Measurements from ENCODE around the gene STARD4.

Gene STARD4

DNA sequence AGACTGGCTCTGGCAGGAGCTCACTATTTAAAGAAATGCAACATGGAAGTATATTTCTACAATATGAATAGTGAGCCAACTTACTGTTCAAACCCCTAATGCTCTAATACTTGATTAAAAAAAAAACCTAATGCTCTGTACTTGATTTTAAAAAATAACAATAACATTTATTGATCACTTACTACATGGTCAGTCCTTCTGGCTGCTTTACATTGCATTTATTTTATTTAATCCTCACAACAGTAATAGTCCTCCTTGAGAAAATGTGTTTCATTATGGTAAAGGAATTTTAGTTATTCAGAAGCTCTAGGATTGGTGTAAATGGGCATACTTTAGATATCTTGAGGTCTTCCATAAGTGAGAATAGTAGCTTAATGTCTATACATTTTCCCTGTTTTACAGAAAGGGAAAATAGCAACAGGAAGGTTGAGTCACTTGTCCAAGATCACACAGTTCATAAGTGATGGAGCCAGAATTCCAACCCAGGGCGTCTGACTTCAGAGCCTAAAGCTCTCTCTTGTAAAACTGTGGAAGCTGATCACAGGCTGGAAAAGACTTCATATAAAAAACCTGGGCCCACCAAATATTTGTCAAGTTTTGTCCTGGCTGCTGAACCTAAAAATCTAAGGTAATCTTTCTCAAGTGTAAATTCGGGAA, 1.0 kb downstream of the STARD4 start:
- Mint-ChIP-seq H3K27me3 (no peaks in the 10 kb centered on the region), H3K4me3 (peak overlapping the region; percentile 100), H3K4me1 (peaks cover 18% of the 10 kb centered on the region), H3K36me3 (no peaks in the 10 kb centered on the region), H3K27ac (peak overlapping the region; percentile 94), H3K9me3 (no peaks in the 10 kb centered on the region)
- no peak for DNase-seq (ENCODE audit: low spot score in 2 of 2)
- ATAC-seq (ENCODE audit: low read depth) = no peak

DNA sequence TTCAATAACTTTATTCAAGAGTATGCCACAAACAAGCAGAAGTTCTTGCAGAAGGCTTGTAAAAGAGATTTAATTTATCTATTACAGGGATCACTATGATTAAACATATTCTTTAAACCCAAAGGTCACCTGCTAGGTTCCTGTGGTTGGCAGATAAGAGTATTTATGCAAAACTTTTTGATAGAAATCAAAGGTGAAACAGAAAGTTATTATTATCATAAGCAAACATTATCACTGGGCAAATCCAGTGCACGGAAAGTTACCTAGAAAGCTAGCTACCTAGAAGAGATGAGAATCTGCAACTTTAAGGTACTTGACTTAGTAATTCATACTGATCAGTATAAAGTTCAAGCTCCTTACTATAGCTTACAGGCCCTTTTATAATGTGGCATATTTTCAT, 3.2 kb downstream of the STARD4 start:
- Mint-ChIP-seq H3K4me1 (peaks cover 18% of the 10 kb centered on the region), H3K36me3 (peaks cover 6% of the 10 kb centered on the region), H3K27ac (no peak overlapping the region), H3K9me3 (no peaks in the 10 kb centered on the region), H3K27me3 (no peaks in the 10 kb centered on the region), H3K4me3 (no peak overlapping the region)
- no peak for ATAC-seq (ENCODE audit: low read depth)
- DNase-seq (ENCODE audit: low spot score in 2 of 2) = no peak

DNA sequence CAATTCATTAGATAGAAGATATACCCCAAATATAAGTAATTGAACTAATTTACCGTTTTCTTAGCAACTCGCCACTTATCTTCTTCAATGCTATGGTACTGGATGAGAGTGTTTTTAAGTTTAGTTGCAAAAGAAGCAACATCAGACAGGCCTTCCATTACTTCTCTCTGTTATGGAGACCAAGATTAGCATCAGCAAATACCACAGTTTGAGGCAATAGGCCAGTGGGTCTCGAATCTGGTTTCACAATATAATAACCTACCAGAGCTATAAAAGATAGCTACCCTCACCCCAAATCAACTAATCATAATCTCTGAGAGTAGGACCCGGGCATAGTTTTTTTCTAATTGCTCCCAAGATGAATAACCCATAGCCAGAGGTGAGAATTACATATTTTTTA, 5.1 kb downstream of the STARD4 start:
- no peaks in the 10 kb centered on the region for H3K9me3 Mint-ChIP-seq
- H3K27me3 Mint-ChIP-seq = no peaks in the 10 kb centered on the region
- H3K4me1 Mint-ChIP-seq = peaks cover 14% of the 10 kb centered on the region
- H3K36me3 Mint-ChIP-seq = peaks cover 6% of the 10 kb centered on the region
- ATAC-seq (ENCODE audit: low read depth) (no peak), DNase-seq (ENCODE audit: low spot score in 2 of 2) (no peak)
- peak overlapping the region; percentile 6 for H3K27ac Mint-ChIP-seq
- no peak overlapping the region for H3K4me3 Mint-ChIP-seq

DNA sequence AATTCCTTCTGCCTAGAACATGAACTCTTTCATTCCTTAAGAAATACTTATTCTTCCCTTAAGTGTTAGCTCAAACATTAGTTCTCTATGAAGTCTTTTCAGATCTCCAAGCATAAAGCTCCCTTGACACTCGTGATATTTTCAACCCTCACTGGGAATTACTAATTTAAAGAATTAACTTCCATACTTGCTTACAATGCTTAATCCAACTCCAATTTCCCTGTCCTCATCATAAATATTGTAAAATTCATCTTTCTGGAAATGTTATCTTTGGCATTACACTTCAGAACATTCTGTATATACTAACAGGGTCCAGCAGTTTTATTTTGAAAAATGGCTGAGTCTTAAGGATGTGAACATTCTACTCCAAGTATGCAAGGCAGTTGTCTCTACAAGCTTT, 7.2 kb downstream of the STARD4 start:
- Mint-ChIP-seq H3K4me3 (no peak overlapping the region), H3K36me3 (peaks cover 13% of the 10 kb centered on the region), H3K9me3 (no peaks in the 10 kb centered on the region), H3K4me1 (peaks cover 10% of the 10 kb centered on the region), H3K27ac (no peak overlapping the region), H3K27me3 (no peaks in the 10 kb centered on the region)
- DNase-seq (ENCODE audit: low spot score in 2 of 2) (no peak), ATAC-seq (ENCODE audit: low read depth) (no peak)

DNA sequence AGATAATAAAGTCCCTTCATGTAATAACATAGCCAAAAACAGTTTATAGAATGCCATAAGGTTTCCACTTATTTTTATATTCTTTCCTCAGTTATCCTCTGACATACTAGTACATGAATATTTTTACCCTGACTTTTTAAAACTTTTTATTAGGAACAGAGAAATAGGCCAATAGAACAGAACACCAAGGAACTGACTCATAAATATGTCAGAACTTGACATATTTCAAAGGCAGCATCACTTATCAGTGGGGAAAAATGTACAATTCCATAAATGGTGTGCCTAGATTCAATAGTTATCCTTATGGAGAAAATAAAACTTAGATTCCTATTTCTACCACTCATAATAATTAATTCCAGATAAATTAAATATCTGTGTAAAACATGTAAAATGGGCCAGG, 9.4 kb downstream of the STARD4 start:
- H3K36me3 Mint-ChIP-seq = peaks cover 18% of the 10 kb centered on the region
- H3K27me3 Mint-ChIP-seq = no peaks in the 10 kb centered on the region
- no peak overlapping the region for H3K4me3 Mint-ChIP-seq
- DNase-seq (ENCODE audit: low spot score in 2 of 2) = no peak
- peaks cover 2% of the 10 kb centered on the region for H3K4me1 Mint-ChIP-seq
- H3K27ac Mint-ChIP-seq = no peak overlapping the region
- H3K9me3 Mint-ChIP-seq = no peaks in the 10 kb centered on the region
- ATAC-seq (ENCODE audit: low read depth) = no peak

DNA sequence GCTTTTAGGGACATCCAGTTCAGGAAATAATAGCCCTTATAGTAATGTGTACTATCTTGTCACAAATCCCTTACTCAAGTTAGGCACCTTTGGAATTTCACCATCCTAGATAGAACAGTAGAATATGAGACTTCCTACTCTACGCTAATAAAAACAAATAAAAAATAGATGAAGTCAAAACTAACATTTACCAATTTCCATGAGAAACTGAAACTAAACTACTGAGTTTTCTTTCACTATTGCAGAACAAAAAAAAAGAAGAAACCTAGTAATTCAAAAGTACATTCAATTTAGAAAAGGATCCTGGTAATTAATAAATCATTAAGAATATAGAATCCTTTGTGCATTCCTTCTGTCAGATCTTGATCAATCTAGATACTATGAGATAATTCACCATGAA, 14.0 kb downstream of the STARD4 start:
- peaks cover 15% of the 10 kb centered on the region for H3K36me3 Mint-ChIP-seq
- no peak overlapping the region for H3K4me3 Mint-ChIP-seq
- H3K27me3 Mint-ChIP-seq = no peaks in the 10 kb centered on the region
- H3K9me3 Mint-ChIP-seq = no peaks in the 10 kb centered on the region
- H3K4me1 Mint-ChIP-seq = no peaks in the 10 kb centered on the region
- DNase-seq (ENCODE audit: low spot score in 2 of 2) (no peak), ATAC-seq (ENCODE audit: low read depth) (no peak)
- H3K27ac Mint-ChIP-seq = no peak overlapping the region

DNA sequence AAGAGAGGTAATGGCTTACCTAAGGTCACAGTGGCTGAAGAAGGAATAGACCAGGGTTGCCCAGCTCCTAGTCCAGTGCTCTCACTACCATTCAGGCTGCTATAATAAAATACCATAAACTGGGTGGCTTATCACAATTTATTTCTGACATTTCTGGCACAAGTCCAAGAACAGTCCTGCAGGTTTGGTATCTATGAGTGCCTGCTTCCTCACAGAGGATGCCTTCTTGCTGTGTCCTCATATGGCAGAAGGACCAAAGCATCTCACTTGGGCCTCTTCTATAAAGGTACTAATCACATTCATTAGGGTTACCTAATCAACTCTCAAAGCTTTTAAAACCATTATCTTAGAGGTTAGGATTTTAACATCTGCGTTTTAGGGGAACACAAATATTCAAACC, 17.2 kb downstream of the STARD4 start:
- Mint-ChIP-seq H3K27me3 (no peaks in the 10 kb centered on the region), H3K27ac (no peak overlapping the region), H3K9me3 (no peaks in the 10 kb centered on the region), H3K4me1 (no peaks in the 10 kb centered on the region), H3K36me3 (peaks cover 9% of the 10 kb centered on the region), H3K4me3 (no peak overlapping the region)
- no peak for DNase-seq (ENCODE audit: low spot score in 2 of 2)
- ATAC-seq (ENCODE audit: low read depth) = no peak

DNA sequence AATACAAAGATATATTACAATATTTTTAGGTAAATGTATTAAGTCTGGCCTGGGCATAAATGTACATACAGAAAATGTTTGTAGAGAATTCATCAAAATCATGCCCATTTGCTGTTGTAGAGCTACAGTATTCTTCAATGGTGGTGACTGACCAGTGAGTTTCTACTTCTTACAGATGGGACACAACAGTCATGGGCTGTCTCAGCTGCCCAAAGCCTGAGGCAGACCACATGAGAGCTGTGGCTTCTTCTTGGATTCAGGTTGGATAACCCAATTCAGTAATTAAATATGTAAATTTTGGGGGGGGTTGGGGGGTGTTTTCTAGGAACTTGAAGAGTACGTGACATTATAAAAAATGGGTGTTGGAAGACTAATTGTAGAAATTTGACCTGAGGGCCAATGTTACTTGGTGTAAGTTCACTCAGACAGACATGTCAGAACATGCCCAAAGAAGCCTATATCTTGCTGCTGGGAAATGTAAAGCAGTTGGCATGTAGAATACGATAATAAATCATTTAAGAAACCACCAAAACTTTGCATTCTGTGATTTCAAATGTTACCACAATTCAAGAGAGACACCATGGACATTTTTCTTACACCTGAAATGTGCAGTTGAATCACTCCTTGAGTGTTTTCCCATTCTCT, 17.9 kb downstream of the STARD4 start:
- H3K27ac Mint-ChIP-seq = no peak overlapping the region
- H3K9me3 Mint-ChIP-seq = no peaks in the 10 kb centered on the region
- H3K4me3 Mint-ChIP-seq = no peak overlapping the region
- no peaks in the 10 kb centered on the region for H3K27me3 Mint-ChIP-seq
- peaks cover 6% of the 10 kb centered on the region for H3K36me3 Mint-ChIP-seq
- no peak for DNase-seq (ENCODE audit: low spot score in 2 of 2)
- no peaks in the 10 kb centered on the region for H3K4me1 Mint-ChIP-seq
- ATAC-seq (ENCODE audit: low read depth) = no peak

DNA sequence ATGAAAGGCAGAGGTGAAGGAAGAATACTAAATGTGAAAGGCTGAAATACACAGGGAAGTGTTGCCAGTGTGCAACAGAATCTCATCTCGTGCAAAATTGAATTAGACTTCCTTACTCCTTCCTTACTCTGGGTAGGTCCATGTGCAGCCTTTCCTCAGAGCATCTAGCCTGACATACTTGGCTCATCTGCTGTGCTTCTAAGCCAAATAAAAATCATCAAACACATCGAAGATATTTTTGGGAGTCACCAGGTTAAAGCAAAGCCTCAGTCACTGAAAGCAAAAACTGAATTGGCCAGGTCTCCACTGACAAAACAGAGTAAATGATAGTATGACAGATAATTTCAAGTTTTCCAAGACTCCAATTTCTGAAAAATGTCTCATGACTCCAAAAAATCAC, 19.3 kb downstream of the STARD4 start:
- Mint-ChIP-seq H3K27me3 (no peaks in the 10 kb centered on the region), H3K4me1 (no peaks in the 10 kb centered on the region), H3K4me3 (no peak overlapping the region), H3K36me3 (peaks cover 4% of the 10 kb centered on the region), H3K9me3 (no peaks in the 10 kb centered on the region), H3K27ac (no peak overlapping the region)
- no peak for DNase-seq (ENCODE audit: low spot score in 2 of 2)
- ATAC-seq (ENCODE audit: low read depth) = no peak

DNA sequence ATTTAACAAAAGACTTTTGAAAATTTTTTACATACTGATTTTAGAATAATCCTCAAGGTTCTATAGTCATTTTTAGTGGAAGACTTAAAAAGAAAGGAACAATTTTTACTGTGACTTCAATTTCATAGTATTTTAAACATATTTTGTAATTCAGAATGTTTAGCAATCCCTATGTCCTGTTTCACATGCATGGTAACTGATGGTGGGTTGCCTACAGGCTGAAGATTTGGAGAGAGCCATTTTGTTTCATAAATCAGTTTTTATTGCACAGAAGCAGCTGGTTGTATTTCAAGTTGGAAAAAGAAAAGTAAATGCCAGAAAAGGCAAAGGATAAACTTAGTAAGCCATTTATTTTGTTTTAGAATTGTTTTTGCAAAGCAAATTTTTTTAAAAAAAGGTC, 24.0 kb downstream of the STARD4 start:
- ATAC-seq (ENCODE audit: low read depth) (no peak), DNase-seq (ENCODE audit: low spot score in 2 of 2) (no peak)
- Mint-ChIP-seq H3K4me3 (no peak overlapping the region), H3K9me3 (no peaks in the 10 kb centered on the region), H3K36me3 (no peaks in the 10 kb centered on the region), H3K27ac (no peak overlapping the region), H3K27me3 (no peaks in the 10 kb centered on the region), H3K4me1 (no peaks in the 10 kb centered on the region)

DNA sequence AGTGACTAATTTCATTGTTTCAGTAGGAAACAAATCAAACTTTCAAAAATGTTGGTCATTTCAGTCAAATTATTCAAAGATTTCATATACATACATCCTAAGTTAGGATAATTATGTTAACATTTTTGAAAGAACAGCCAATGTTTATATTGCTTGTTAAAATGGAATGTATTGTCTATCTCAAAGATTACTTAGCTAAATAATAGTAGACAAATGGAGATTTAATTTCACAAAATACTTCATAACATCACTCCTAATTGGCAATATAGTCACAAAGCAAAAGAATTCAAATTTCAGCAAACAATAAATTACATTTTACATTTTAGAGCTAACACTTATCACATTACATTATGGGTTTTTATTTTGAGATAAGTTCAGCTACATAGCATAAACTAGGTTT, 25.4 kb downstream of the STARD4 start:
- ATAC-seq (ENCODE audit: low read depth) = no peak
- no peak overlapping the region for H3K27ac Mint-ChIP-seq
- H3K9me3 Mint-ChIP-seq = no peaks in the 10 kb centered on the region
- H3K36me3 Mint-ChIP-seq = no peaks in the 10 kb centered on the region
- no peak for DNase-seq (ENCODE audit: low spot score in 2 of 2)
- H3K4me1 Mint-ChIP-seq = no peaks in the 10 kb centered on the region
- H3K27me3 Mint-ChIP-seq = no peaks in the 10 kb centered on the region
- H3K4me3 Mint-ChIP-seq = no peak overlapping the region

DNA sequence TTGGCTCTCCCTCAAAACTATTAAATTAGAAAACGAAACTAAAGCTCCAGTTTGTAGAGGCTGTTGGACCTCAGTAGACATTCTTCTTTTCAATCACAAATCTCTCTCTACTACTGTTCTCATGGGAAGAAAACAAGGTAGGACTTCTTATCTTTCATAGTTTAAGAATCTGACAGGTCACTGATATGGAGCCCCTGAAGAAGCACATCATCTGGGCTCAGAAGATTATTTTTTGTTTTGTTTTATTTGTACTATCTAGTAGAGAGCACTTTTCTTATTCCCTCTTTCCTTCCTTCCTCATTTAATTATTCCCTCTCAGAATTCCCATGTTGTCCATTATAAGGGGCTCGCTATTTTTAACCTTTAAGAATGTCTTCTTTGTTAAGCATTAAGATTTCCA, 26.3 kb downstream of the STARD4 start:
- no peaks in the 10 kb centered on the region for H3K27me3 Mint-ChIP-seq
- peaks cover 3% of the 10 kb centered on the region for H3K4me1 Mint-ChIP-seq
- H3K9me3 Mint-ChIP-seq = no peaks in the 10 kb centered on the region
- DNase-seq (ENCODE audit: low spot score in 2 of 2) = no peak
- ATAC-seq (ENCODE audit: low read depth) = no peak
- H3K27ac Mint-ChIP-seq = no peak overlapping the region
- H3K4me3 Mint-ChIP-seq = no peak overlapping the region
- no peaks in the 10 kb centered on the region for H3K36me3 Mint-ChIP-seq

DNA sequence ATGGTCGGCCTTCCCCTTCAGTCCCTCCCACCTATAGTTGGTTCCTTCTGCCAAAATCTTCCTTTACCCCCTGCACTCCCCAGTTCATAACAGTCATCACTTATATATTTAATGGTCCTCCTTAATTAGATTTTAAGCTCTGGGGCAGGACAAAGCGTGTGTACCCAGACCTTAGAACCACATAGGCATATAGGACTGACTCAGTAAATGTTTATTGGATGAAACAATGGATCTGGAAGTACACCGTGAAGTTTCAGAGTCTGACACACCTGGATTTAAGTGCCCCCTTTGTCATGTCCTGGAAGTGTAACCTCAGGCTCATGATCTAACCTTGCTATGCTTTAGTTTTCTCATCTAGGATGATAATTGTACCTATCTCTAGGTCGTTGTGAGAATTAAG, 32.0 kb downstream of the STARD4 start:
- Mint-ChIP-seq H3K4me3 (no peak overlapping the region), H3K36me3 (no peaks in the 10 kb centered on the region), H3K27me3 (peaks cover 8% of the 10 kb centered on the region), H3K4me1 (peaks cover 7% of the 10 kb centered on the region), H3K9me3 (no peaks in the 10 kb centered on the region), H3K27ac (no peak overlapping the region)
- DNase-seq (ENCODE audit: low spot score in 2 of 2) = no peak
- ATAC-seq (ENCODE audit: low read depth) = no peak

DNA sequence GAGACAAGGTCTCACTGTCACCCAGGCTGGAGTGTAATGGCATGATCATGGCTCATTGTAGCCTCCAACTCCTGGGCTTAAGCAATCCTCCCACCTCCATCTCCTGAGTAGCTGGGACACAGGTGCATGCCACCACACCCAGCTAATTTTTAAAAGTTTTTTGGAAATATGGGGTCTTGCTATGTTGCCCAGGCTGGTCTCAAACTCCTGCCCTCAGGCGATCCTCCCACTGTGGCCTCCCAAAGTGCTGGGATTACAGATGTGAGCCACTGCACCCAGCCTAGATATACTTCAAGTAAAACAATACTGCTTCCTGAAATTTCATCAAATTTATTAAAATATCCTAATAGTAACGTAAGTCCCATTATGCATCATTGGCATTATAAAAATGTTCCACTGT, 33.4 kb downstream of the STARD4 start:
- ATAC-seq (ENCODE audit: low read depth) = no peak
- no peak for DNase-seq (ENCODE audit: low spot score in 2 of 2)
- no peaks in the 10 kb centered on the region for H3K9me3 Mint-ChIP-seq
- peaks cover 8% of the 10 kb centered on the region for H3K27me3 Mint-ChIP-seq
- H3K36me3 Mint-ChIP-seq = no peaks in the 10 kb centered on the region
- no peak overlapping the region for H3K27ac Mint-ChIP-seq
- H3K4me3 Mint-ChIP-seq = no peak overlapping the region
- peaks cover 7% of the 10 kb centered on the region for H3K4me1 Mint-ChIP-seq

DNA sequence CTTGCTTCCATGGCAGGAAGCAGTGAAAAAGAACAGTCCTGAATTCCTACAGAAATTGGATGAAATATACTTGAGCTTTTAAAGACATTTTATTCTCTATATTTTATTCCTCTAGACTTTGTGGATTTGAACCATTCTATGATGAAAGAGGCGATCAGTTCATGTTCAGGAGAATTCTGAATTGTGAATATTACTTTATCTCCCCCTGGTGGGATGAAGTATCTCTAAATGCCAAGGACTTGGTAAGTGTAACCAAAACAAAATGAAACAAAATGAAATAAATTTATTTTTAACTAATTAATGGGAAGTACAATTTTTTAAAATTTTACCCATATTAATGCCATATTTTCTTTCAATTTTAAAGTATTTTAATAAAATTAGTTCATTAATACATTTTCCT, 34.1 kb downstream of the STARD4 start:
- DNase-seq (ENCODE audit: low spot score in 2 of 2) = no peak
- Mint-ChIP-seq H3K27me3 (peaks cover 8% of the 10 kb centered on the region), H3K4me3 (no peak overlapping the region), H3K4me1 (peaks cover 7% of the 10 kb centered on the region), H3K36me3 (no peaks in the 10 kb centered on the region), H3K27ac (no peak overlapping the region), H3K9me3 (no peaks in the 10 kb centered on the region)
- no peak for ATAC-seq (ENCODE audit: low read depth)
